GM19468 (cell line): ENCODE measurements around the gene LTBP2.

ENCODE experiments used
- ATAC-seq: cut with Tn5 transposase; IDR thresholded peaks from one replicate; pipeline ENCODE4 v1.9.1; 2021; ENCODE audit warnings: mild to moderate bottlenecking, moderate library complexity, moderate number of reproducible peaks; ENCODE audit not compliant: unreplicated experiment; ENCODE audit errors: extremely low read depth

The LTBP2 gene

GRCh38 chr14:74562515-74563232, 49.4 kb downstream of the LTBP2 start:
- no peak for ATAC-seq

DNA sequence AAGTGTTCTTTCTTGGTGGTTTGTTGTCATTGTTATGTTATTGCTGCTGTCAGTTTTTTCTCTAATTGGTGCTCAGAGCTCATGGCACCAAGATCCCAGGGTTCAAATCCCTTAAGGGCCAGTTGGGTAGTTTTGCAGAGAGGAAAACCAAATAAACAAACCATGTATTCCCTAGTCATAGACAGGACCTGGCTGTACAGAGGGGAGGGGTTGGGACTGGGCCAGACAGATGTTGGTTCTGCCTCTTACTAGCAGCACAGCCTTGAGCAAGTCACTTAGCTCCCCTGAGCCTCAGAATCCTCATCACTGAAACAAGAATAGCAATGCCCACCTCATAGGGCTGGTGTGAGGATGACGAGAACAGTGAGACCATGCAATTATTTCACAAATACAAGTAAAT, 53.4 kb downstream of the LTBP2 start:
- ATAC-seq: no peak

DNA sequence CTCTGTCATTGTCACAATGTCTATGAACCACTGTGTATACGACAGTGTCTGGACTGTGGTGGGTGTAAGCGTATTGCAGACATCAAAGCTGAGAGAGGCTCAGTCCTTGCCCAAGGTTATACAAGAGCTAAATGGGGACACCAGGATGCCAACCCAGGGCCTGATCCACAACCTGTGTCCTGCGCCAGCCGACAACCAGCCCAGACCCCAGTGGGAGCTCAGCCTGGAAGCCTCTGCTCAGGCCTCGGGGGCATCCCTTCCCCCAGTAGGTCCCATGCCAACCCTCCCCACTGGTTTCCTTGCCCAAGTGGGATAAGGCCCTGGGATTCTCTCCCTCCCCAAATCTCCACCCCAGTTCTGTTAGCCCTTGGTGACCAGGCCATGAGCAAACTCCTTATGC, 54.3 kb downstream of the LTBP2 start:
- no peak for ATAC-seq

DNA sequence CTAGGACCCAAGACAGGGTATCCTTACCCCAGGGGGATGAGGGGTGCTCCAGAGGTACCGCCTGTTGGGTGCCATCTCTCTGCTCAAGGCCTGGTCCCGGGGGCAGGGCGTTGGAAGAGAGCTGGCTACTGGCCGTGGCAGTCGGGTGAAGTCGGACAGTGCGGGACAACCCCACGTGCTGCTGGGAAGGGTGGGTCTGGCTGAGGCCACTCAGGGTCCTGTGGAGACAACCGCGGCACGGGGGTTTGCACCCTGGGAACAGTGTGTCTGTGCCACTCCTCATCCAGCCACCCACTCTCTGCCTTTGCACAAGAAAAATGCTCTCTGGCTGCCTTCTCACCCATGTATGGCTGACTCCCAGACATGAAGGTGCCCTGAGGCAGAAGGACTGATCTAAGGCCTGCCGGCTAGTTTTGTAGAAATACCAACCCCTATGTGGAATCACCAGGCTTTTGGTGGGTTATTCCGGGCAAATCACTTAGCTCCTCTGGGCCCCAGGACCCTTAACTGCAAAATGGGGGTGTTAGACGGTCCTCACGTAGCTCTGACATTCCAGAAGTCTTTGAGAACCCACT, 56.5 kb downstream of the LTBP2 start:
- no peak for ATAC-seq

DNA sequence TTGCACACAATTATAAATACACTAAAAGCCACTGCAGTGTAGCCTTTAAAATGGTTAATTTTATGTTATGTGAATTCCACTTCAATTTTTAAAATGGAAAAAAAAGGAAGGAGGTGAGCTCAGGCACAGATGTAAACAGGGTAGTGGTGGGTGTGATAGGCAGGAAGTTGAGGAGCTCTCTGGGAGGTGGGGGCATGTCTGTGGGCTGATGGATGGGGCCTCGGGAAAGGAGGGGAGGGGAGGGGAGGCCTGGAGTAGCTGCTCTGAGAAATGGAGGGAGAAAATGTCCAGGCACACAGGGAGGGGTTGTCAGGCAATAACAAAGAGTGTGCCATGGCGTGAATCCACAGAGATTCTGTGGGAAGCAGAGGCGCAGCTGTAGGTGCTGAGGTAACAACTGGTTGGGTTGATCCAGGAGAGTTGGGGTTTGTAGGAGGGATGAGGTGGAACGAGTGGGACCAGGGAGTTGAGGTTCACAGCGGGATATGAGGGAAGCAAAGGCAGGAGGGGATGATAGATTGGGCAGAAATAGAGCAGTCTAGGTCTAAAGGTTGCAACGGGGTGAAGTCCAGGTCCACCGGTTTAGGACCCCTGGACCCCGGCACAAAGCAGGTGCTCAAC, 57.2 kb downstream of the LTBP2 start:
- ATAC-seq: no peak

GRCh38 chr14:74552623-74553022, 59.4 kb downstream of the LTBP2 start:
- ATAC-seq: no peak

DNA sequence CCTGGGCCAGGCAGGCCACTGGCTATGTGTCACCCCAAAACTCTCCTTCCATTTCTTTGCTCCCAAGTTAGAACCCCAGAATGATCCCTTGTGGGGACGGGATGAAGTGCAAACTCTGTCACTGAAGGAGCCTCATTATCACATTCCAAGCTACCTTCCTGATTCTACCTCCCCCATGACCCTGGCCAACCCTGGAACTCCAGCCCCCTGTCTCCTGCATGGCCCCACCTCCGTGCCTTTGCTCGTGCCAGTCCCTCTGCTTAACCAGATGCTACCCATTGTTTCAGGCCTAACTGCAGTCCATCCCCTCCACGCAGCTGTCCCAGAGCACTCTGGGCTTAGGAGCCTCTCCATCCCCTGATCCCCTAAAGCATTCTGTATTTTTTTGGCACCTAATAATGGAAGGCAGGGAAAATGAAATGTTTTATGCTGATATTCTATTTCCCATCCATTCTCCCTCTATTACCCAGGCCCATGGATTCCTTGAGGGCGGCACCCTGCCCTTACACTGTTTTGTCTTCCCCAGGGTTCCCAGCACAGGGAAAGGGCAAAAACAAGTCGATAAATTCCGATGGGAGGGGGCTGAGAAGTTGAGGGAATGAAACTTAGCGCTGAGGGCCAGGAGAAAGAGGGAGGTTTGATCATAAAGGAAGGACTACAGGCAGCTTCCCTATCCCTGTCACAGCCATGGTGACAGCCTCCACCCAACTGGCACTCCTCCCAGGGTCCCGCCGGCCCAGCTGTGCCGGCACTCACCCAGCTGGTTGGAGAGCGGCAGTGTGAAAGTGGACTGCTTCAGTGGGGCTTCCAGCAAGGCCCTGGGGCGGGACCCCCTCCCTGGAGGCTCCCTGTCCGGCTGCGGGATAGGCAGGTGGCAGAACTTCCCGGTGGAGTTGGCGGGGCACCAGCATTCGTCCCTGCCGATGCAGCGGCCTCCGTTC, 60.3 kb downstream of the LTBP2 start:
- ATAC-seq: no peak

- no peak for ATAC-seq
Measured at GRCh38 chr14:74551001-74551400, 61.0 kb downstream of the LTBP2 start.

DNA sequence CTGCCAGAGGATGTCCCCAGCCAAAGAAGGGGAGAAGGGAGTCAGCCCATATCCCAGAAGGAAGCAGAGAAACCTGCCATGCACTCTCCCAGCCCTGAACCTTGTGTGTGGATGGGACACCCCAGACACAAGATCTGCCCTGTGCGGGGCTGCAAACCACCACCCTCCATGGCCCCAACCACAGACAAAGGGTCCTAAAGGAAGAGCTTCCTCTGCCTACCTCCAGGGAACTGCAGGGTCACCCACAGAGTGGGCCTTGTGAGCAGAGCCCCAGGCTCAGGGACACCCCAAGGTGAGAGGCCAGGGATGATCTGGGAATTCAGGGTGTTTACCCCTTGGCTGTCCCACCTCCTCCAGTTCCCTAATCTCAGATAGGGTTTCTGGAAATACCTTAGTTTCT, 62.0 kb downstream of the LTBP2 start:
- ATAC-seq: no peak

- ATAC-seq: no peak
Measured at GRCh38 chr14:74549588-74549987, 62.4 kb downstream of the LTBP2 start.

DNA sequence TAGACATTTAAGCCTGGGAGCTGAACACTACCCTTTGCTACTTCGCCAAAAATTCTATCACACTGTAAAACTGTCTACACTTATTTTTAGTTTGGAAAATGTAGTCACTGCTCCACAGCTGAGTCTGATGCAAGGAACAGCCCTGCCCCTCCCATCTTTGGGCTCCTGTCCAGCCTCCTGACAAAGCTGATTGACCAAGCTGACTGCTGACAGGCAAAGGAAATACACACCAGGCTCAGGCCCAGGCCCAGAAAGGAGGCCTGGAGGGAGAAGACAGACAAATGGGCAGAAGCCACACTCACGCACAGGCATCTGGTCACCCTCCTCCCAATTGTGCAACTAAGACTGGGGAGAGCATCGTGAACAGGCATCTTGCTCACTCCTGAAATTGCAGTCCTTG, 63.2 kb downstream of the LTBP2 start:
- ATAC-seq: no peak

- no peak for ATAC-seq
Measured at GRCh38 chr14:74547331-74547927, 64.6 kb downstream of the LTBP2 start.

DNA sequence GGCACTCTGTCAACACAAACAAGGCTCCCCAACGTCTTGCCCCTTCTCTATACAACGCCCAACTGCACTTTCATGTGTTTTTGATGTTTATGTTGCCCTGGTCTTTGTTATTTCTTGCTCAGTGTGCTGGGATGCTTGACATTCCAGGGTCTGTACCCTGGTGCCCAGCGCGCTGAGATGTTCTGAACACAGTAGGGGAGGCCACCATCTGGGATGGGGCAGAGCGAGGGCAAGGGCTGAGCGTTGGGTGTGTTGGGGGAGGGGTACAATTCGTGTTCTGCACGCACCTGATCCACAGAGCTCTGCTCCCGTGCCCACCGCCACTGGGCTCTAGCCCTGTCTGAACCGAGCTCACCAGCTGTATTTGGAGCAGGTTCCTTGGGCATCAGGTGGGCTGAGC, 65.6 kb downstream of the LTBP2 start:
- ATAC-seq: no peak

- ATAC-seq: no peak
Measured at GRCh38 chr14:74545386-74545785, 66.7 kb downstream of the LTBP2 start.

DNA sequence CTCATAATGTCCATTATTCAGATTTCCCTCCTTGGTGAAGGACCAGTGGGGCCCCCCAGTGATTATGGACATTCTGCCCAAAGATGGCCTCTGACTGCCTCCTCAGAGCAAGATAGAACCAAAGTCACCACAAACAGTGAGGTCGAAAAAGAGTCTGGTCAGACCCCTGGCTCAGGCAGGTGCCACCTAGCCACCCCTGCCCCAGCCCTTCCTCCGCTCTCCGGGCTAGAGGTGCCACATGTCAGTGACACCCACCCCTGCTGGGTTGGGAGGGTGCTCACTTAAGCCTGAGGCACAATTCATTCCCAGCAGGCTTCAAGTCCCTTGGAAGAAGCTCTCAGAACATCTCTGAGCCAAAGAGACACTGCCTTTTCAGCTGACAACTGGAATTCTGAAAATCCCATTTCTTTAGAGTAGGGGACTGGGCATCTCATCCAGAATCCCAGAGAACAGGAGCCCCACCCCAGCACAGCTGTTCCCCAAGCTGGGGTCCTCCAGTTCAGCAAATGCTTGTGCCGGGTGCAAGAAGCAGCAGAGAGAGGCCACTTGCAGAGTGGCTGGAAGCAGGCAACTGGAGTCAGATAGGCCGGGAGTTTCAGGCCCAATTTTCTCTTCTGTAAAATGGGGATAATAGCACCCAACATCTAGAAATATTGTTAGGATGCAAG, 68.1 kb downstream of the LTBP2 start:
- ATAC-seq: no peak

- no peak for ATAC-seq
Measured at GRCh38 chr14:74542056-74542685, 69.9 kb downstream of the LTBP2 start.

GRCh38 chr14:74541225-74541624, 70.8 kb downstream of the LTBP2 start:
- ATAC-seq: no peak

GRCh38 chr14:74539503-74539902, 72.5 kb downstream of the LTBP2 start:
- ATAC-seq: no peak
